ENCODE data around the gene OR7G3.

The OR7G3 gene

GRCh38 chr19:9126900-9127405, at the start of gene OR7G3:
OR7G3 (minus strand) TSS chr19:9126950; CDS start chr19:9126950, 0 bp downstream.
- no peak for DNase-seq (ENCODE audit: low spot score)

GRCh38 chr19:9175326-9175725, 48.6 kb upstream of the OR7G3 start:
- no peak for DNase-seq (ENCODE audit: low spot score)

DNA sequence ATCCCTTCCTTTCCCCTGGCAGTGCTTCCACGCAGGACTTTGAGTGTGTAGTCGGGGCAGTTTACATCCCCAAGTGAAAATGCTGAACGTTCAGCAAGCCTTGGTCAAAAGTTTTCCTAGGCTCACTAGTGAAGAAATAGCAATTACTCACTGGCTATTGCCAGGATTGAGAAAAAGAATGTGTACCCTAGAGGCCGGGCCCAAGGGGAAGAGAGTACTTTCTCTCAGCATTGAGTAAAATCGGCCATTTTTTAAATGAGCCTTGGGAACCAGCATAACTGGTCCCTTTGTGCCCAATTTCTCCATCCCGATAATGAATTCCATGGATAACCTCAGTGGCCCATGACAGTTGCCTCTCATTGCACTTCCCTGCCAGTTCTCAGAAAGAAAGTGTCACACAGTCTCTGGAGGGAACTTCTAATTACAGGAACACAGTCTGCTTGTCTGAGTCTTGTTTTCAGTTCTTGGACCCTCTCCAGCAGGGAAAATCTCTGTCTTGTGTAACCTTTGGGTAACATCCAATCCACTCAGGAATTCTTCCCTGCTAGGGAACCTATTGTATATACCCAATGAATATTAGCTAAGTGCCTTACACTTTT, 44.7 kb upstream of the OR7G3 start:
- no peak for DNase-seq (ENCODE audit: low spot score)

- peak; percentile 16 for DNase-seq (ENCODE audit: low spot score)
Observed at GRCh38 chr19:9166846-9167245, 40.1 kb upstream of the OR7G3 start.

DNA sequence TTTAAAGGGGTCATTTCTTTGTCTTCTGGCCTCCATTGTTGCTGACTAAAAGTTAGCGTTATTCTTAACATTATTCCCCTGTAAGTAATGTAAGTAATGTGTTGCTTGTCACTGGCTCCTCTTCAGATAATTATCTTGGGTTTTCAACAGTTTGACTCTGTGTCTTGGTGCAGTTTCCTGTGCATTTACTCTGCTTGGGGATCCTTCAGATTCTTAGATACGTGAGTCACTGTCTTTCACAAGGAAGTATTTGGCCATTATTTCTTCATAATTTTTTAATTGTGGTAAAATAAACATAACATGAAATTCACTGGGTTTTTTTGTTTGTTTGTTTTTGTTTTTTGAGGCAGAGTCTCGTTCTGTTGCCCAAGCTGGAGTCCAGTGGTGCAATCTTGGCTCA, 38.5 kb upstream of the OR7G3 start:
- no peak for DNase-seq (ENCODE audit: low spot score)

DNA sequence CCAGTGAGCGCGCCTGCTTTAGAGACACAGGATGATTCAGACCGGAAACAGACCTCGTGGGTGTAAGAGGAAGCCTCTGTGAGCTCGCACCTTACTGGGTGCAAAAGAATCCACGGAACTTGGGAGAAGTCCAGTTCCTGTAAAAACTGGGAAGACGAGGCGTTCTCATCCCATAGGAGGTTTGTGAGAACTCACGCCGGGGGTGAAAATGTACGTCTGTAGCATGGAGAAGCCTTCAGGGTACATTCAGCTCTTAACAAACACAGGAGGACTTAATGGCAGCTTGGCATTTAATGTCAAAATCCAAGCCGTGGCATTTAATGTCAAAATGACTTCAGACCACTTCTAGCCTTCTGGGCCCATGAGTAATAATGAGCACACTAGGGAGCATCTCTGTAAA, 34.7 kb upstream of the OR7G3 start:
- no peak for DNase-seq (ENCODE audit: low spot score)

- no peak for DNase-seq (ENCODE audit: low spot score)
Observed at GRCh38 chr19:9159891-9160290, 33.1 kb upstream of the OR7G3 start.

- no peak for DNase-seq (ENCODE audit: low spot score)
Observed at GRCh38 chr19:9156304-9156703, 29.6 kb upstream of the OR7G3 start.

GRCh38 chr19:9155591-9155990, 28.8 kb upstream of the OR7G3 start:
- DNase-seq (ENCODE audit: low spot score), result no peak

DNA sequence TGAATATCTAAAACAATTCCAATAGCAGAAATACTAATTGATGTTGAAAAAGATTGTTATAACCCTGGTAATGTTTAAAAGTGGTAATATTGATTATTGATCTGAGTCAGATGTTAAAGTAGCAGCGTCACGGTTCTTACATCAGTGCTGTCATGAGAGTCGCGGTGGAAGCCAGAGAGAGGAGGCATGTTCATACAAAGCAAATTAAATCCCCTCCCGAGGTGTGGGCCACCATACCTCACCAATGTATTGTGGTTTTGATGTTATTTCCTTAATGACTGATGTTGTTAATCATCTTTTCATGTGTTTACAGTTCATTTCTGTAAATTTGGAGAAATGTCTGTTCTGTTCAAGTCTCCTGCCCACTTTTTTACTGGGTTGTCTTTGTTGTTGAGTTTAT, 24.6 kb upstream of the OR7G3 start:
- no peak for DNase-seq (ENCODE audit: low spot score)

- DNase-seq (ENCODE audit: low spot score), result no peak
Observed at GRCh38 chr19:9150650-9151049, 23.9 kb upstream of the OR7G3 start.

GRCh38 chr19:9149997-9150396, 23.2 kb upstream of the OR7G3 start:
- DNase-seq (ENCODE audit: low spot score), result no peak

DNA sequence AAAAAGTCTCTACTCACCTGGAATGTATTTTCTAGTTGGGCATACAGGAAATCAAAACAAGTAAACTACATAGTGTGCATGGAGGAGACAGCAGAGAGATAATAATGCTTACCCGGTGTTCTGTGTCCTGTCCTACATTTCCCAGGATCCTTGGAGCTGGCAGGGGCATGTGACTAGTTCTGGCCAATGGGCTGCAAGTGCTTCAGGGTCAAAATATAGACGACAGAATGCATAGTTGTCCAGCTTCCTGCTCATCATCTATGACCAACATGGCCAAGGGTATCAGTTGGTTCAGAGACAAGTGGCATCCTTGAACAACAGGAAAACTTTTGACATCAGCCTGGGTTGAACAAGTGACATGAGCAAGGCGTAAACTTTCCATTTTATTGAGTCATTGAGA, 21.9 kb upstream of the OR7G3 start:
- no peak for DNase-seq (ENCODE audit: low spot score)

DNA sequence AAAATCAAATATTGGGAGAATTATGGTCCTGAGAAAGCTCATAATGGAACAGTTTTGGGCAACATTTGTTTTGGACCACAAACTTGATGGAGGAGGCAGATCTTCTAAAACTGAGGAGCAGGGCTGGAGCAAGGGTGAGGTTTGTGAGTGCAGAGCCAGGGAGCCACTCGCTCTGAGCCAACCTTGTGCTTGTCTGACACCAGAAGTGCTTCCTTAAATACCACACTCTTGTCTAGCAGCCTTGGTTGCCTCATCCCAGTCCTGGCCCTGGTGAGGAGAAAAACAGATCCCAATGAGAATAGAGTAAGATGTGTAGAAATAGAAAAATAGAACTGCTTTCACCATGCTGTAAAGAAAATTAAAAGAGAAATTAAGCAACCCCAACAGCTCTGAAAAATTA, 20.1 kb upstream of the OR7G3 start:
- no peak for DNase-seq (ENCODE audit: low spot score)

GRCh38 chr19:9144920-9145319, 18.2 kb upstream of the OR7G3 start:
- DNase-seq (ENCODE audit: low spot score), result no peak

GRCh38 chr19:9140159-9140874, 13.6 kb upstream of the OR7G3 start, which contains the start of gene ZNF317:
ZNF317 (plus strand) TSS chr19:9140397; CDS start chr19:9156017, 15,620 bp downstream.
- DNase-seq (ENCODE audit: low spot score), result peak; percentile 91

DNA sequence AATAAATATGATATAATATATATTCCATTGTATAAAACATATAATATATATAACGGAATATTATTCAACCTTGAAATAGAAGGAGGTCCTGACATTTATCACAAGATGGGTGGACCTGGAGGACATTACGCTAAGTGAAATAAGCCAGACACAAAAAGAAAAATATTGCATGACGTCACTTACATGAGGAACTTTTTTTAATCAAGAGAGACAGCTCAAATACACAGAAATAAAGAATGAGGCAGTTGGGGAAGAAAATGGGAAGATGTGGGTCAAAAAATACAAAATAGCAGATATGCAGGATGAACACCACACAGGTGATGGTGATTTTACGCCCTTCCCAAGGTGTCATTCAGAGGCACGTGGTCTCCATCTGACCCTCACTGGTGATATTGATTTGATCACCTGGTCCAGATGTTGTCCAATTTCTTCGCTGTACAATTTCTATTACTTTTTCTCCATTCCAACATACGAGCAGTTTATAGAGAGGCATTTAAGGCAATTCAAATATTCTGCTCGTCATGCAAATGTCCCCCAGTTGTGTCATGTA, 12.9 kb upstream of the OR7G3 start:
- no peak for DNase-seq (ENCODE audit: low spot score)

DNA sequence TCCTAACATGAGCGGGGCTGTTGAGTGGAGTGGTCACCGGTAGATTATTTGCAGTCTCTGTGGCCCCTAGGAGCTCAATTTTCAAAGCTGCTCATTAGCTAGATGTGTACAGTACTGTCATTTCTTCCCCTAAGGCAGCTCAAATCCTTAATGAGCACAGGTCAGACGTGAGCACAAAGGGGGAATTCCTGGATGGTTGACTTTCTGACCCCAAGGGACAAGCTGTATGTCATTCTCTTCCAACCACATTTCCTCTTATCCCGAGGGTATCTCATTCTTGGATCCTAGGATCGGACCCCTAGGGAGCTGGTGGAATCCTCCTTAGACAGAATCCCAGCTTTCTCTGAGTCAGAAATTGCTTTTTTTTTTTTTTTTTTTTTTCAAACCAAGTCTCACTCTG, 5.7 kb upstream of the OR7G3 start:
- DNase-seq (ENCODE audit: low spot score), result no peak

DNA sequence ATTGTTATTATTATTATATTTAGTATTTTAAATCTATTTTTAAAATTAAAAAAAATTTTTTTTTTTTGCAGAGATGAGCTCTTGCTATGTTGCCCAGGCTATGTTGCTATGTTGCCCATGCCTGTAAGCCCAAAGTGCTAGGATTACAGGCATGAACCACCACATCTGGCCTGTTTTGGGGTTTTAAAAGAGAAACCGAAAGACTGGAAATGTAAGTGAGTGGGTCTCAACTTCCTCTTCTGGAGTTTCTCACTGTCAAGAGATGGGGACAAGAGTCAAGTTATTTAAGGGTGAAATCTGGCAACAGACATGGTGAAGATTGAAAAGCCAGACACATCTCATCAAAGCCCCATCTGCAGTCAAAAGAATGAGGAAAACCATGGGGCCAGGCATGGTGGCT, 4.2 kb upstream of the OR7G3 start:
- DNase-seq (ENCODE audit: low spot score), result no peak

DNA sequence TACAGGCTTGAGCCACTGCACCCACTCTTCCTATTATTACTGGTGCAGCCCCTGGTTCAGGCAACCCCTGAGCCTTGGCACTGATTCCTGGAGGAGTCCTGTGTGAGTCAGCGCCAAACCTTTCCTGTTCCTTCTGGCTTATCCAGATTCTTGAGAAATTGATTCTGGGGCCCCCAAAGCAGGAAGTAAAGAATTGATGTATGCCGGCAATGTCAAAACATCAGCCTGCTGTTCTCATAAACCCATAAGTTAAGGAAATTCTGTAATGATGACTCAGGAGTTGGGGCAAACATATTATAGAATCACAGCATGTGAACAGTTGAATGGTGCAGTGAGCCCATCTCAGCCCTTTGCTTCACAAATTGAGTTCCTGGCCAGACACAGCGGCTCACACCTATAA, 1.4 kb upstream of the OR7G3 start:
- no peak for DNase-seq (ENCODE audit: low spot score)

DNA sequence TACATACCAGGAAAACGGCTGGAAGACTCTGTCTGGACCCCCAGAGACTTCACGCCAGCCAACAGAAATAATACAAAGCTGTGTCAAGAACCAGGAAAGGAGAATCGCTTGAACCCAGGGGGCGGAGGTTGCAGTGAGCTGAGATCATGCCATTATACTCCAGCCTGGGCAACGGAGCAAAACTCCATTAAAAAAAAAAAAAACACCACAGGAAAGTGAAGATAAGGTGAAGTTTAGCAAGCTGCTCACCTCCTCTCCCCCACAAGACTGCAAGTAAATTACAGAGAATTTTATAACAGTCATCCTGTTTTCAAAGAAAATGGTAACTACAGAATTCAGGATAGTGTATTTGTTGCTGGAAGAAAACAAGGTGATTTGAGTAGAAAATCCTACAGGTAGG, 10.2 kb downstream of the OR7G3 start:
- no peak for DNase-seq (ENCODE audit: low spot score)

- DNase-seq (ENCODE audit: low spot score), result no peak
Observed at GRCh38 chr19:9115307-9115813, 11.4 kb downstream of the OR7G3 start, which contains the start of gene OR7G1. OR7G1 (minus strand) TSS chr19:9115763; CDS start chr19:9115763, 0 bp downstream.

DNA sequence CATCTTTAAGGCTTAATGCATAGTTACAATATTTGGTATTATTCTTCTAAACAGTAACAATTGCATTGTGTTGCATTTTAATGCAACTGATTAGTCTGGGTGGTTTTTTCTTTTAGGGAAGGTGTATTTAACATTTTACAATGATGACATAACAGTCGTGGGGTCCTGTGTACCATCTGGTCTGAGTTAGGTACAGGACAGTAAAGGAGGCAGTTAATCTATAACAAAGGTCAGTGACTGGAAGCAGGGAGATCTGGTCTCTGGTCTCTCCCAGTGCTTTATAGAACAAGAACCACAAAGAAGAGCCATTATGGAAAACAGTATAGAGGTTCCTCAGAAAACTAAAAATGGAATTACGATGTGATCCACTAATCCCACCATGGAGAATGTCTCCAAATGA, 16.8 kb downstream of the OR7G3 start:
- DNase-seq (ENCODE audit: low spot score), result no peak

Measured in globus pallidus (tissue), 1 donor.